PC-9 (cell line): Measurements from ENCODE around the gene KCND1. TPM values are rescaled to one million over a fixed set of nuclear protein-coding genes. Genes with fewer than 3 reads are reported as not detected.

ENCODE experiments used
- BruUV-seq: library from RNA; stranded (reverse); fragments of 400-500 nt; replicated peaks from 2 replicates; lab custom pipeline; 2021; lab: Mats Ljungman, UMichigan
- CTCF ChIA-PET: fragments of 300-600 bp; sonication (Branson Sonifier 250); formaldehyde crosslinking; loops from one replicate; lab custom pipeline; 2022; ENCODE audit warnings: antibody characterized with exemption; lab: Charles Lee
- POLR2A ChIA-PET: fragments of 300-600 bp; sonication (Branson Sonifier 250); formaldehyde crosslinking; loops from one replicate; lab custom pipeline; 2022; ENCODE audit warnings: antibody characterized with exemption; ENCODE audit not compliant: unreplicated experiment; lab: Charles Lee
- DNase-seq, 2 experiments: peaks; one replicate each; pipeline versions ENCODE4 v3.0.0 to v3.0.0-alpha.2; 2015 to 2022; ENCODE audit warnings: mixed read lengths in 1 of 2
- H2AFZ ChIP-seq: fragments of 200-600 bp; sonication (generic); 2 replicates; pipeline ENCODE4 v1.8.1; 2017; ENCODE audit warnings: antibody characterized with exemption
- H3F3A ChIP-seq: fragments of 200-600 bp; sonication (generic); 2 replicates; pipeline ENCODE4 v1.8.1; 2017; ENCODE audit warnings: antibody characterized with exemption, mild to moderate bottlenecking, low read depth; ENCODE audit not compliant: insufficient read depth
- H3K27ac ChIP-seq: fragments of 200-600 bp; sonication (generic); 2 replicates; pipeline ENCODE4 v1.6.1; 2016; ENCODE audit warnings: mixed run types
- H3K27me3 ChIP-seq: fragments of 200-600 bp; sonication (generic); 2 replicates; pipeline ENCODE4 v1.6.1; 2016; ENCODE audit warnings: low read depth, mixed run types; ENCODE audit not compliant: insufficient read depth
- H3K36me3 ChIP-seq: fragments of 200-600 bp; sonication (generic); 2 replicates; pipeline ENCODE4 v1.6.1; 2016; ENCODE audit warnings: low read depth, mixed run types
- H3K4me1 ChIP-seq: fragments of 200-600 bp; sonication (generic); replicated peaks from 2 replicates; pipeline ENCODE4 v1.6.1; 2016; ENCODE audit warnings: mixed run types; ENCODE audit not compliant: insufficient read depth
- H3K4me2 ChIP-seq: fragments of 200-600 bp; sonication (generic); 2 replicates; pipeline ENCODE4 v1.6.1; 2017; ENCODE audit warnings: mixed run types
- H3K4me3 ChIP-seq: fragments of 200-600 bp; sonication (generic); 2 replicates; pipeline ENCODE4 v1.6.1; 2016; ENCODE audit warnings: mixed run types
- H3K79me2 ChIP-seq: fragments of 200-600 bp; sonication (generic); 2 replicates; pipeline ENCODE4 v1.6.1; 2017; ENCODE audit warnings: low read depth, mixed run types
- H3K9me2 ChIP-seq: fragments of 200-600 bp; sonication (generic); 2 replicates; pipeline ENCODE4 v1.8.1; 2017; ENCODE audit warnings: mild to moderate bottlenecking; ENCODE audit not compliant: insufficient read depth
- H3K9me3 ChIP-seq: fragments of 200-600 bp; sonication (generic); 2 replicates; pipeline ENCODE4 v1.8.1; 2016; ENCODE audit warnings: low read depth; ENCODE audit not compliant: insufficient read depth
- H4K20me1 ChIP-seq: fragments of 200-600 bp; sonication (generic); 2 replicates; pipeline ENCODE4 v1.8.1; 2017; ENCODE audit not compliant: insufficient read depth
- EZH2 ChIP-seq: fragments of 200-600 bp; sonication (generic); IDR thresholded peaks from 2 replicates; pipeline ENCODE4 v1.8.0; 2017; ENCODE audit warnings: antibody characterized with exemption, low read depth
- intact Hi-C: fragments of 100-400 bp; cut with micrococcal nuclease; formaldehyde crosslinking; loops from one replicate; pipeline ENCODE4 v1.10.0; 2022; ENCODE audit not compliant: unreplicated experiment
- total RNA-seq: library from RNA; stranded (reverse); gene quantifications from 2 replicates; pipeline ENCODE4 v1.2.3, GENCODE V29; 2021
- TF ChIP-seq, protein P1 (sequence below): fragments of 200-600 bp; sonication (generic); conservative IDR thresholded peaks from 2 replicates; pipeline ENCODE4 v1.6.1; 2017; ENCODE audit warnings: mixed run types, antibody characterized with exemption, mild to moderate bottlenecking, moderate library complexity

Gene KCND1
- total RNA-seq, 1 experiment from 2014 or later = 2.2 TPM

DNA sequence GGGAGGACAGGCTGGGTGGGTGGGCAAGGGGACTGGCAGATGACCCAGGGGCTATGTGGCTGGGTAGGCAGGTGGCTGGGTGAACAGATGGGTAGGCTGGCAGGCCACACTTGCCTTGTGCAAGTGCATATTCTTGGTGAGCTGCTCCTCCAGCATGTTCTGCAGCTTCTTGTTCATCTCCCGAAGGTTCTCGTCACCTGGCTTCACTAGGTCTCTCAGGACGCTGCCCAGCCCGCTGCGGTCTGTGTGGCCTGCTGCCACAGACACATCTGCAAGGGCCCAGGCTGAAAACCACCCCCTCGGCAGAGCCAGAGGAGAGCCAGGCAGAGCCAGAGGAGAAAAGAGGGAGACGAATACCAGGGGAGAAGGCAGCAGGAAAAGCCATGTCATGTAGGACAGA, 3.4 kb upstream of the KCND1 start:
- intact Hi-C loops = no loop called here
- H3K79me2 ChIP-seq = no peaks in the 10 kb centered on the region
- no peak for TF ChIP-seq EZH2
- TF ChIP-seq, protein P1, sequence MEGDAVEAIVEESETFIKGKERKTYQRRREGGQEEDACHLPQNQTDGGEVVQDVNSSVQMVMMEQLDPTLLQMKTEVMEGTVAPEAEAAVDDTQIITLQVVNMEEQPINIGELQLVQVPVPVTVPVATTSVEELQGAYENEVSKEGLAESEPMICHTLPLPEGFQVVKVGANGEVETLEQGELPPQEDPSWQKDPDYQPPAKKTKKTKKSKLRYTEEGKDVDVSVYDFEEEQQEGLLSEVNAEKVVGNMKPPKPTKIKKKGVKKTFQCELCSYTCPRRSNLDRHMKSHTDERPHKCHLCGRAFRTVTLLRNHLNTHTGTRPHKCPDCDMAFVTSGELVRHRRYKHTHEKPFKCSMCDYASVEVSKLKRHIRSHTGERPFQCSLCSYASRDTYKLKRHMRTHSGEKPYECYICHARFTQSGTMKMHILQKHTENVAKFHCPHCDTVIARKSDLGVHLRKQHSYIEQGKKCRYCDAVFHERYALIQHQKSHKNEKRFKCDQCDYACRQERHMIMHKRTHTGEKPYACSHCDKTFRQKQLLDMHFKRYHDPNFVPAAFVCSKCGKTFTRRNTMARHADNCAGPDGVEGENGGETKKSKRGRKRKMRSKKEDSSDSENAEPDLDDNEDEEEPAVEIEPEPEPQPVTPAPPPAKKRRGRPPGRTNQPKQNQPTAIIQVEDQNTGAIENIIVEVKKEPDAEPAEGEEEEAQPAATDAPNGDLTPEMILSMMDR = no peak
- H3K27me3 ChIP-seq = no peaks in the 10 kb centered on the region
- no peaks in the 10 kb centered on the region for H3K9me3 ChIP-seq
- no peak overlapping the region for H3K27ac ChIP-seq
- ChIA-PET POLR2A (interaction anchor here (0.7 kb wide), 1 partner anchor 16 kb away, joined by 3 read pairs; no protein-coding TSS in a partner anchor), CTCF (no interaction called here)
- H3K4me3 ChIP-seq = no peak overlapping the region
- H3K9me2 ChIP-seq = no peaks in the 10 kb centered on the region
- H3K36me3 ChIP-seq = no peaks in the 10 kb centered on the region
- DNase-seq = no peak
- no peaks in the 10 kb centered on the region for H4K20me1 ChIP-seq
- H3F3A ChIP-seq = no peaks in the 10 kb centered on the region
- no TSS peak for BruUV-seq
- H3K4me1 ChIP-seq = no peaks in the 10 kb centered on the region
- H2AFZ ChIP-seq = no peak overlapping the region
- H3K4me2 ChIP-seq = no peak overlapping the region

DNA sequence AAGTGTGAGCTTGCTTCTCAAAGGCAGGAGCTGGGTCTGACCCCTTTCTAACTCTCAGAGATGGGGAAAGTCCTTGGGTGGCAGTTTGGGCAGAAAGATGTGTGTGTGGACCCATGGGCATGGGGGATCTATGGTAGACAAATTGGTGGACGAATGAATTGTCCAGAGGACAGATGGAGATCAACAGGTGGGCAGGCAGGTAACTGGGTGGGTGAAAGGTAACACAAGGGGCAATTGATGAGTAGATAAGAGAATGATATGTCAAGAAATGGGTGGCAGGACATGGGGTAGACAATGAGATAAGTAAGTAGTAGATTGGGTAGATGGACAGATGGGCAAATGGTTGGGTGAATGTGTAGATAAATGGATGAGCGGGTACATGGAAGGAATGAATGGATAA, 2.9 kb upstream of the KCND1 start:
- Histone ChIP-seq H3K36me3 (no peaks in the 10 kb centered on the region), H3K27ac (no peak overlapping the region), H3K4me2 (no peak overlapping the region), H3K79me2 (no peaks in the 10 kb centered on the region), H2AFZ (no peak overlapping the region), H4K20me1 (no peaks in the 10 kb centered on the region), H3K9me2 (no peaks in the 10 kb centered on the region), H3K4me3 (no peak overlapping the region), H3K4me1 (no peaks in the 10 kb centered on the region), H3K27me3 (no peaks in the 10 kb centered on the region), H3K9me3 (no peaks in the 10 kb centered on the region), H3F3A (no peaks in the 10 kb centered on the region)
- DNase-seq = no peak
- intact Hi-C loops = no loop called here
- ChIA-PET CTCF (interaction anchor here (0.5 kb wide), 1 partner anchor 106 kb away, joined by 3 read pairs; no protein-coding TSS in a partner anchor), POLR2A (interaction anchor here (0.7 kb wide), 1 partner anchor 16 kb away, joined by 3 read pairs; no protein-coding TSS in a partner anchor)
- BruUV-seq = no TSS peak
- TF ChIP-seq EZH2 = no peak
- TF ChIP-seq, protein P1 = no peak

DNA sequence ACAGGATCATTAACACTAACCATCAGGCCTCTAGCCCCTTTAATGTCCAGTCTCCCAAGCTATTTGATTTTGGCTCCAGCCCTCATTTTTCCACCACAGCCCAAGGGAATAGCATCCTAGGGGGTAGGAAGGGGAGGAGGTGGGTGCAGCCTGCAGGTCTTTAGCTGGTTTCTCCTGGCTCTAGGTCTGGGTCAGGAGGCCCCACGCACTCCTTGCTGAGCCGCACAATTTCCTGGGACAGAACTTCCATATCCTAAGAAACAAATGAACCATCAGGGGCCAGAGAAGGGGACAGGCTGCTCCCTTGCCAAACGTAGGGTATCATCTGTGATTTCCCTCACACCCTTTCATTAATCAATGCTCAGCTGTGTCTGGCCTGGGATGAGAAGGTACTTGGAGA, 2.4 kb upstream of the KCND1 start:
- H3K9me2 ChIP-seq = no peaks in the 10 kb centered on the region
- TF ChIP-seq EZH2 = no peak
- TF ChIP-seq, protein P1 = no peak
- no peaks in the 10 kb centered on the region for H3K9me3 ChIP-seq
- DNase-seq = no peak
- H3K4me2 ChIP-seq = no peak overlapping the region
- no peaks in the 10 kb centered on the region for H3F3A ChIP-seq
- H3K36me3 ChIP-seq = no peaks in the 10 kb centered on the region
- BruUV-seq = no TSS peak
- ChIA-PET POLR2A (no interaction called here), CTCF (interaction anchor here (0.5 to 0.6 kb wide), 2 partner anchors 66 to 107 kb away, joined by 3 to 6 read pairs; no protein-coding TSS in a partner anchor)
- no peaks in the 10 kb centered on the region for H4K20me1 ChIP-seq
- no peaks in the 10 kb centered on the region for H3K4me1 ChIP-seq
- H3K4me3 ChIP-seq = no peak overlapping the region
- intact Hi-C loops = no loop called here
- no peaks in the 10 kb centered on the region for H3K79me2 ChIP-seq
- no peak overlapping the region for H3K27ac ChIP-seq
- H3K27me3 ChIP-seq = no peaks in the 10 kb centered on the region
- H2AFZ ChIP-seq = no peak overlapping the region
